Measurements from ENCODE around the gene RTTN.
"Not testable (repeated sequence)": the region's sequence is repeated elsewhere in the genome, so short reads cannot be mapped to it uniquely, and the experiment has no call there.

The RTTN gene, protein sequence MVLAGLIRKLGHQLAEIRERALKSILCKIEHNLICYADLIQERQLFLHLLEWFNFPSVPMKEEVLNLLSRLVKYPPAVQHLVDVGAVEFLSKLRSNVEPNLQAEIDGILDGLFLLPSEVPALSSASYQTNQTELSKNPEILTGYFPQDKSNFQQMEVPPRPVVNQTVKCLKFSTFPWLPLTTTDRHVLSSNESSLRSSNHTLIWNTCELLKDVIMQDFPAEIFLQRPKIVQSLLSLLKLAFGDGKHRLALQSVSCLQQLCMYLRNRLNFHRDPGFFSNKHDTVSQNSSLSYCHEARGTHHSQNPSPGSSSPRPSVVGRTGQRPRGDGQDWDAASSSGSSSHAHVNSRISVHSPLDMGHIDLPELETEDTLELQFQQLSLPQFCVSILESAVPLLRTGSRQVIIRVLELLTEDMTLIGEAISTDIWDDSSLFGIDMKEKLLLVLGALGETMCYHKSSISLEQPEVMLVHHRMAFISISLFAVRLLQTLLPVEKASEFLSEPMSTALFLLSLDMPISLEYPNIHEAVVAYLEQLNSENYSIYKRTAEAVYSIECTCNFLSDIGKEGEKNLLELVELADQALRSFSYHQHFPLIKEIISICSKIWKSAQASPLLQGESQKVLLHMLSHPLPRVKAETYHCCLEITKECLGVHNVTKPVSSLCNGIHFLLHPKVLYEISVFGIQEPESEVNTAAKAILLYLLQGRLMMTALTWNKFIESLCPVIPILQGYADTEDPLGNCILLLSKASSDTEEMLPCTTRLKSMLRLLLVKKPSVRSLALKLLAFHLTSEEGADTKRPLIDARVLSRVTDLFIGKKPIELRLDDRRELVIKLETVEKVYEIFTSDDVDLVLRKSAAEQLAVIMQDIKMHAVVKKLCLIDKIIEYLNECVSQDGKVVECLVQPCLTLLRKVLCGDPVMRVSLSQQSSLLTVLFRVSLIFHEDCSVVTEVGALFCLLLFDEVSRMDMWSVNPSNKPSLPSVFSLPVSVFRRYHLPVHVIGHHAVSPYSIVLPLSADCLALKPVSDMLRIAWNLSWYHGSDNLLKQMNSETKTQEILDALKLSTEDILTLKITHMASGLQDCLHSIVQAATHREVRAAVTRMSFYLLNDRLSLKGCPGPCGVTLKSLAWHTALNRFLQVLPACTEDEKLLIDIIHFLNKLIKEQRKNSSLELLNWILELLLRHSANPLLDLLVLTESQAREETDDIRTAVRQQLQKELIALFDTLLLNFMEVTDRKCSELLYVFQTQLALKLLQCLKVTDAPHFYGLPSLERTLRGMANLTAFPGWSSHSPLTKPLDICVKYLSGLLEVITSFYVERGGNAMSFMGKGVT (N-terminal part only)

DNA sequence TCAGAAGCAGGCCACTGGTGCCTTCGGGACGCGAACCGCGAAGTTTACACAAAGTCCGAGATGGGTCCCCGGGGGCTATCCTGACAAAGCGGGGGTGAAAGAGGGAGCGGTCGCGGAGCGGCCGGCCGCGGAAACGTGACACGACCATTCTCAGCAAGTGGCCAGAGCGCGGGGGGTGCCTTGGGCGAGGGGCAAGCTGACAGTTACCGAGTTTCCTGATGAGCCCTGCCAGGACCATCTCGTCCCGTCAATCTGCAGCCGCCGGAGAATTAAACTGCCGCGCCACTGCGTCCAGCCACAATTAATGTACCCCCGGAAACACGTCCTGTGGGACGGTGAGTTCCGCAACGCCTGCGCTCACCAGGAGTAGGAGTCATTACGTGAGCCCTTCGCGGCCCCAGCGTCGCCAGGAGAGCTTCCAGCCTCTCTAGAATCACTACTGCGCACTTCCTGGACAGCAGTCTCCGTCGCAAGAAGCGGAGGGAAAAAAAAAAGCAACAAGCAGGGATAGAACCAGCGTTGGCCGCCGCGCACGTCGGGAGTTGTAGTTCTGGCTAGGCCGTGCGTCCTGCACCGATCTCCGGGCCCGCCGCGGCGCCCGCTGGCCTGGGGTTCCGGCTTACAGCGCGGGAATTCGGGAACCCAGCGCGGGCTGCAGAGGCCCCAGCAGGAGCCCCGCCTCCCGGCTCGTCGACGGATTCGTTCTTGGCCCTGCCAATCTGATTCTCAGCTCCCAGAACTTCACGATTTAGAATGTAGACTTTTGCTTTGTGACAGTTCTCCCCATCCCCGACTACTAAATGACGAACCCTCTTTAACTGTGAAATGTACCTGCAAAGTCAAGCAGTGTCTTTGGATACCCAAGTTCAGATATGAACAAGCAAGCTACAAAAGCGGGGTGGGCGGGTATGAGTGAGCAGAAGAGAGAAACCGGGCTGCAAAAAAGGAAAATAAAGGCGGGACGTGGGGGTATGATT lies at the start of gene RTTN:
RTTN (minus strand) TSS at position 267 of the 977 bp plus-strand sequence; CDS start at position 238, 29 bp downstream.
- peak; percentile 91 for DNase-seq

DNA sequence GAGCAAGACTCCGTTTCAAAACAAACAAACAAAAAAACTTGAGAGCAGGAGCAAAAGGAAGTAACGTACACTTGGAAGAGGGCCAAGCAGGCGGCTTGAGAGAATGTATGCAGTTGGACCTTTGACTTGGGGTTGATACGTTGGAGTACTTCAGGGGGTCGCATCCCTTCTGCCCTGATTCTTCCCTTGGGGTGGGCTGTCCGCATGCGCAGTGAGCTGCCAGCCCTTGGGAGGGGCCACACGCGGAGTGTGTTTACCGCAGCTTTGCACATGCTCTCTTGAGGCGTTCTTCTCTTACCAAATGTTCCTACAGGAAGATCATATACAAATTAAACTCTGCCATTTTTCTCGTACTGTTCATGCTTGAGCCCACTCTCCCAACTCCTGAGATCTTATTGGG lies 45.3 kb upstream of the RTTN start:
- DNase-seq = no peak

DNA sequence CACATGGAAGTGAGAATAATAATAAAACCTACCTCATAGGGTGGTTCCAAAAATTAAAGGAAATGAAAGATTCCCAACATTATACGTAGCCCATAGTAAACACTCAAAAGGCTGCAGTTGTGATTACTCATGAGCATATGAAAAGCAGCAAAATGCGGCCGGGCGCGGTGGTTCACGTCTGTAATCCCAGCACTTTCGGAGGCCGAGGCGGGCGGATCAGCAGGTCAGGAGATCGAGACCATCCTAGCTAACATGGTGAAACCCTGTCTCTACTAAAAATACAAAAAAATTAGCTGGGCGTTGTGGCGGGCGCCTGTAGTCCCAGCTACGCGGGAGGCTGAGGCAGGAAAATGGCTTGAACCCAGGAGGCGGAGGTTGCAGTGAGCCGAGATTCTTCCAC lies 44.4 kb upstream of the RTTN start:
- DNase-seq = not testable (repeated sequence)

DNA sequence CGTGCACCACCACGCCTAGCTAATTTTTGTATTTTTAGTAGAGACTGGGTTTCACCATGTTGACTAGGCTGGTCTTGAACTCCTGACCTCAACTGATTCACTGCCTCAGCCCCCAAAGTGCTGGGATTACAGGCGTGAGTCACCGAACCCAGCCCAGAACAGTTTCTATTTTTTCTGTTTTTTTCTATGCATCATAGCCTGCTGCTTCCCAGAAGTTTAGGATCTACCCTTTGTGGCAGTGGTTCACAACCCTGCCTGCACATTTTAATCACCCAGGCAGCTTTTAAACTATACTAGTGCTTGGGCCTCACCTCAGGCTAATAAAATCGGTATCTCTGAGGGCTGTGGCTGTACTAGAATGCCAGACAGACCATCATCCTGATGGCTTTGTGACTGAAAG lies 43.6 kb upstream of the RTTN start:
- DNase-seq = no peak

DNA sequence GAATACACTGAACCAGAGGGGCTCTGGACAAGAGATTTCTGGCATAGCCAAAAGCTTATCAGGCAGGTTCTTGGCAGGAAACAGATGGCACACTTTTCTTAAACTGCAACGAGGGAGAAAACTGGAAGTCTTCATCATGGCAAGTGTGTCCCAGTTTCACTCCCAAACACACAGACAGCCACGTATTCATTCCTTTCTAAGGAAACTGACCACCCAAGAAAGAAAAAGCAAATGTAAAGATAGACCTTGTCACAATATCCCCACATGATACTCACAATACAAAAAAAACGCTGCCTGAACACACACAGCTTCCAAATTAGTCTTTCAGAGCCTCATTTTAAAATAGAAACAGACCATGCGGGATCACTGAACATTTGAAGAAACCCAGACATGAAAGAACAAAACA lies 40.6 kb upstream of the RTTN start:
- DNase-seq = no peak

DNA sequence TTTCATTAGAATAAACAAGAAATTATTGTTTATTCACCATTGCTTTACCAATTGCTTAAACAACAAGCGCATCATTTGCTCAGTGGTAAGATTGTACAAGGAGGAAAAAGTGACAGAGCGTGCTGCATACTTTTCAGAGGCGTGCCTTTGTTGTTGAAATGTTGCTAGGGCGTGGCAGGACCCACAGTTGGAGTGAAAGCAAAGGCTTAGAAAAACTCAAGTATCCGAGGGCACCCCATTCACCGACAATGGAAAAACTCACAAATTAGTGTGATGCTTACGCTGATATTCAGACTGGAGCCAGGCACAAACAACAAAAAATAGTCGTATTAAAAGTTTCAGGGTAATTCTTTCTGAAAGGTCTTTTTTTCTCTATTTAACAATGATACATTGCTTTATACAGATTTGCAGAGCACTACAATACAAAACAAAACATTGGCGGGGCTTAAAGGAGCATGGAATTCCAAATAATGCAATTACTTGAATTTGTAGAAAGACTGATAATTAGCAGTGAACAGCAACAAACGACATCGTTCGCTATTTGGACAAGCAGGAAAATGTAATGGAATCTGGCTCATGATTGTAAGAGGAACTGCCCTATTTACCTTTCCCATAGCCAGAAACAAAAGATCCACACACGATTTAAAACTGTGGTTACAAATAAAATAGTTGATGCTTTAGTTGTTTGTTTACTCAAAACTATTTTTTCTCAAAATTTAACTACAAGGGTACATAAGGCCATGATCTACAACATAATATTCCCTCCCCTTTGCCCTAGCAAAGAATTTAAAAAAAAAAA lies 37.8 kb upstream of the RTTN start:
- peak; percentile 21 for DNase-seq

DNA sequence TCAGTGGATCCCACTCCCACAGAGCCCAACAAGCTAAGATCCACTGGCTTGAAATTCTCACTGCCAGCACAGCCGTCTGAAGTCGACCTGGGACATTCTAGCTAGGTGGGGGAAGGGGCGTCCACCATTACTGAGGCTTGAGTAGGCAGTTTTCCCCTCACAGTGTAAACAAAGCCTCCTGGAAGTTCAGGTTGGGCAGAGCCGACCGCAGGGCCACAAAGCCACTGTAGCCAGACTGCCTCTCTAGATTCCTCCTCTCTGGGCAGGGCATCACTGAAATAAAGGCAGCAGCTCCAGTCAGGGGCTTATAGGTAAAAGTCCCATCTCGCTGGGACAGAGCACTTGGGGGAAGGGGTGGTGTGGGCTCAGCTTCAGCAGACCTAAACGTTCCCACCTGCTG lies 31.4 kb upstream of the RTTN start:
- not testable (repeated sequence) for DNase-seq

DNA sequence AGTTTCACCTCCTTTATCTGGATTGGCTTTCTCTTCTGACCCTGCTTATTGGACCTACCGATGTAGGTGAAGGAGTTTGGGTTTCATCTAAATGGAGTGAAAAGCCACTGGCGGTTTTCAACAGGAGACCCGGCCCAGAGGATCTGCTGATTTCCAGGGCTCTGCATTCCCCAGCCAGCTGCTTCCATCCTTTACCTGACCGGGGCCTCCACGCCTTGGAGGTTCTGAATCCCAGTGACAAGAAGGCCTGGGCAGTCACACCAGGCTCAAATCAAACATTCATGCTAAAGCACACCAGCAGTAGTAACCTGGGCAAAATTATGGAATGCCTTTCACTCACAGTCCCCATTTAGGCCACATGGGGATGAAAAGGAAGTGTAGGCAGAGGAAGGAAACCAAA lies 30.0 kb upstream of the RTTN start:
- no peak for DNase-seq

DNA sequence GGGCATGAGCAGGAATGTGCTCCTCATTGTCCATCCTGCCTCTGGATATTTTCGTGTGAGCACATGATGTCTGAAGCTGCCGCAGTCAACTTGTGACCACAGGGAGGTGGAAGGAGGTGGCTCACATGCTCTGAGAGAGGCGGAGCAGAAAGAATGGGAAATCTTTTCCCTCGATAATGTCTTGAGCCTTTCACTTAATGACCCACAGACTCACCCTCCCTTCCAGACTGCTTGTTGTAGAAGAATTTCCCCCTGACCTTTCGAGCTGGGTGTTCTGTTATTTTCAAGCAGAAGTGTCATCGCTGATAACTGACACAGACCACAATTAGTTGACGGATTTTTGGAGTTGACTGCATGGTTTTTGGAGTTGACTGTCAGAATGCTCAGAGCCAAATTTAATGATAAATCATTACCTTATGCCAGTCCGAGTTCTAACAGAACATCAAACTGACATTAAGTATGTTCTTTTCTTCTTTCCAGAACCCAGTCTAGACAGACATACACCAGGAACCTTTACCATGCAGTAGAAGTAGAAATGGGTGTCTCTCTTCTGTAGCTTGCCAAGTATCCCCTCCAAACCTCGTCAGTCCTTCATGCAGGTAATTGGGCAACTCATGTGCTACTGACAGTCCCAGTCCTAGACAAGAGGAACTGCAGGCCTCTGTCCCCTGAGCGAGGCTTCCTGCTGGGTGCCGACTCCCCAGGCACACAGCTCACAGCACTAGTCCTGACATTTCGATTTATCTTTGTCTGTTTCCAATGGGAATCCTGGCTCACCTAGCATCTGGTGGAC lies 29.4 kb upstream of the RTTN start:
- no peak for DNase-seq

DNA sequence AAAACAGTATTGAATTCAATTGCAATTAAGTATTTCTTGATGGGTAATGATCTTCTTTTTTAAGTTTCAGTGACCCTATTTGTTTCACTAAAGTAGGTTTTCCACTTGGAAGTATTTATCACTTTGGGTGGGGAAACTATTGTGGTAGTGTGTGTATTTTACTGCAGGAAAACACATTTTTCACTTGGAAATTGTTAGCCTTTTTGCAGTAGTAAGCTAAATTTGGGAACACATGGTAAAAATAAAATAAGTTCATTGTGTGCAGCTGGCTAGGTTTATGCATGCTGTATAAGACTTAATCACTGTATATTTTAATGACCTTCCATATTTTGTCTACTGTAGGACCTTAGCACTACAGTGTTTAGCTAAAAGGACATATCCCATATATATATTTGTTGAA lies 28.5 kb upstream of the RTTN start:
- no peak for DNase-seq

DNA sequence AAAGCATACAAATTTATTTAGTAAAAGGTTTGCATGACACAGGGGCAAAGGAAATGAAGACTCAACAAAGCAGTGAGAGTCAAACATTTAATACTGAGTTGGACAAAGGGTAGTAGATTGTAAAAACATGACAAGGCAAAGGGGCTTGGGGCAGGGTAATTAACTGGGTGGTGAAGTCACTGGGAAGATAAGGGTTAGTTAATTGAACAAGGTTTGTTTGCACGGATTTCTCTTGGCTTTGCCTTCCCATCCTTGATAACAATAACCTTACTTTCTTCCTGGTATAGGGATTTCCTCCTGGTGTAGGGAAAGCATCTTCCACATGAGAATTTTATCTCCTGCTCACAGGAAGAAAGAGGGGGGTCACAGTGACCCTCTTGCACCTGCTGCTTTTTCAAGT lies 26.8 kb upstream of the RTTN start:
- no peak for DNase-seq

DNA sequence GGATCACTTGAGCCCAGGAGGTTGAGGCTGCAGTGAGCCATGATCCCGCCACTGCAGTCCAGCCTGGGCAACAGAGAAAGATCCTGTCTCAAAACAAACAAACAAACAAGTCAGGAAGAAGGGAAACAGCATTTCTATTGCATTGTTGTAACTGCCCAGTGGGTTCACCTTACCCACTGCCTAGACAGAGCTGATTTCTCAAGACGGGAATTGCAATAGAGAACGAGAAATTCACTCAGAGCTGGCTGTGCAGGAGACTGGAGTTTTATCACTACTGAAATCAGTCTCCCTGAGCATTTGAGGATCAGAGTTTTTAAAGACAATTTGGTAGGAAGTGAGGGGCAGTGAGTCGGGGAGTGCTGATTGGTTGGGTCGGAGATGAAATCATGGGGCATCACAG lies 24.2 kb upstream of the RTTN start:
- DNase-seq = no peak

DNA sequence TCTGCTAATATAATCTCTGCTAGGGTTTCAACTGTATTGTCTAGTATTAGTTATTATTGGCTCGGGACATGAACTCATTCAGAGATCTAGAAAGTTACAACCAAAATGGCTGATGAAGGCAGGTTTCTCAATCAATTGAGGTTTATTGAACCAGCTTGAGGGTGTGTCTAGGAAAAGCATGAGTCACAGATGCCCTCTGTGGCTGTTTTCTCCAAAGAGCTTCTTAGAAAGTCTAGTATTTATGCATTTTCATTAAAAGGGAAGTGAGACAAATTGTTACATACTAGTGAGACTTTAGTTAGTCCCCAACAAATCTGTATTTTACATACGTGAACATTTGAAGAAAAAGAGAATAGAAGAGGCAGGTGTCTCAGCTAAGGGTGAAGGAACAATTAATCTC lies 23.0 kb upstream of the RTTN start:
- no peak for DNase-seq

DNA sequence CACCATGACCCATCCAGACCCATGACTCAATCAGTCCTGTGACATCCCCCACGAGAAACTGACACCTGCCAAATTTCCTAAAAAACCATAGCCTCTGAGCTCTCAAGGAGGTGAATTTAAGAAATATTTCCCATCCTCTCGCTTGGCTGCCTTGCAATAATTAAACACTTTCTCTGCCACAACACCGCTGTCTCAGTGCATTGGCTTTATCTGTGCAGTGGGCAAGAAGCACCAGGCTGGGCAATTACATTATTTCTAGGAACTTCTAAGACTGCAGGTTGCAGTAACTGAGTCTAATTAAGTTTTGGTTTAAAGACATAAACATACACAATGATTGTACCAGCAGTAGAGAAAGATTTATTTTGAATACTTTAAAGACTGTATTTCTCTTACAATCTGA lies 22.0 kb upstream of the RTTN start:
- DNase-seq = no peak

DNA sequence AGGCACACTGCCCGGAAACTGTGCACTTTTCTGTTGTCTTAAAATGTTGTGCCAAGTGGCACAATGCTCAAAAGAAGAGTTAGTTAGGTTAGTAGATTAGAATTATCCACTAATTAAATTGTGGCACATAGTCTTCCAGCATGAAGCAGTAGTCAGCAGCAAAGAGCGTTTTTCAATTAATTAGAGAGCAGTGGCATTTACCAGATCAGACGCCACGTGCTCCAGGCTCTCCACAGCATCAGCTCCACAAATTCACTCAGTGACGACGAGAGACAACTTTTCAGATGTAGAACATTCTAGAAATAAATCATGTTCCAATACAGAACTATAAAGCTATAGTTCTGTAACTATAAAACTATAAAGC lies 16.4 kb upstream of the RTTN start:
- DNase-seq = no peak

DNA sequence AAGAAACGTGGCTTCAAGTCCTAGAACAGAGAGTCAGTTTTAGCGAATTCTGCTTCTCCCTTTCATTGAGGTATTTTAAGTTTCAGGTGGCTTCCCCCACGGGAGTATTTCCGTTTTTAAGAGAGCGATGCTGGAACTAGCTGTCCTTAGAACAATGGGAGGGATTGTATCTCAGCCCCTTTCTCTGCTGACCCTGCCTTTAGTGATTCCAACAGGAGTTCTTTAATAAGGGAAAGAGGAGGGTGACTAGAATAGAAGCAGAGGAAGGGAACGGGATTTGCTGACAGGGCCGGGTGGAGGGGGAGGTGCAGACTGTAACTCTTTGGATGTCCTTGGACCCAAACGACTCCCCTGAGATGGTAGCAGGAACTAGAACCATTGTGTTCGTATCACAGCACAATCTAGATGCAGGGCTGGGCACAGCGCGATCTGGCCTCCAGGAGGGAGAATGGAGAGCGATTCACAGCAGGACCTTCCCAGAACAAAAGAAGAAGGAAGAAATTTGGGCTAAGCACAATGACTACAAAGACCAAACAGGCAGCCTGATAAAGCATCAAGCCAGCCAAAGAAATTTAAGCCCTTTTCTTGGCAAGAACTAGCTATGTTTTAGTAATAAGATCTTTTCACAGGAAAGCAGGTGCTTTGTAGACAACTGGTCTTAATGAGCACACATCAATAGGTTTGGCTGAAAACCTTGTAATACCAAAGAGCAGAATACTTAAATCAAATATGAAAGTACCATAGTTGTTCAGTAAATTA lies 15.8 kb upstream of the RTTN start:
- DNase-seq = no peak

DNA sequence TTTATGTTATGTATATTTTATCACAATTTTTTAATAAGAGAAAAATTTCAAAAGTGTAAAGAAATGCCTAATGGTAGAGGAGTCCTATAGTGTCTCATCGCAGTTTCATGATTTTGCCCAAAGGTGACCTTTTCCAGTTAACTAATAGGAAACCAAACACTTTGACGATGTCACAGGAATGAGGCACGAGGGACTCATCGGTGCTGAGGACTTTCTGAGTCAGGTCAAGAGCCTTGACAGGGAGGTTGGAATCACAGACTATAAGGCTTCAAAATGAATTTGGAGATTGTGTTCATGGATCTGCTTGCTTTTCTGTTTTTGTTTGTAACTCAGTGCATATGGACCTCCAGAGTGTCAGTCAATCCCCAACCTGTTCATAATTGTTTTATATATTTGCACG lies 15.1 kb upstream of the RTTN start:
- no peak for DNase-seq

DNA sequence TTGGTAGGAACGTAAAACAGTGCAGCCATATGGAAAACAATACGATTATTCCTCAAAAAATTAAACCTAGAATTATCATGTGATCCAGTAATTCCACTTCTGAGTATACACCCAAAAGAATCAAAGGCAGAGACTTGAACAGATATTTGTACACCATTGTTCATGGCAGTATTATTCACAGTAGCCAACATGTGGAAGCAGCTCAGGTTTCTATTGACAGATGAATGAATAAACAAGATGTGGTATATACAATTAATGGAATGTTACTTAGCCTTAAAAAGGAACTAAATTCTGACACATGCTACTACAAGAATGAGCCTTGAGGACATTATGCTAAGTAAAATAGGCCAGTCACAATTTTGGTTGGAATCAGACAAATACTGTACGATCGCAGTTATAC lies 14.2 kb upstream of the RTTN start:
- no peak for DNase-seq

DNA sequence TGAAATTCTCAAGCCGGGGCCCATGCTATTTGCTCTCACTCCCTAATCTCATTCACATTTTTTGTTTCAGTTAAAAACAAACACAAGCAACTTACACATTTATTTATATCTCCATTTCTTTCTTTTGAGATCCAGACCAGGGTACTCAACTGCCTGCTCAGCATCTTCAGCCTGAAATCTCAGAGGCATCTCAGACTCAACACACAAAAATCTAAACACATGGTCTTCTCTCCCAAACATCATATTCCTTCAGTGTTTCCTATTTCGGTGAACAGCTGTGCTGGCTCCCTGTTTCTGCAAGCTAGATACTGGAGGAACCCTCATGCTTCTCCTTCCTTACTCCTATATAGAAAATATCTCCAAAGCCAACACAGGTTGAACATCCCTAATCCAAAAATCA lies 11.3 kb upstream of the RTTN start:
- DNase-seq = no peak

DNA sequence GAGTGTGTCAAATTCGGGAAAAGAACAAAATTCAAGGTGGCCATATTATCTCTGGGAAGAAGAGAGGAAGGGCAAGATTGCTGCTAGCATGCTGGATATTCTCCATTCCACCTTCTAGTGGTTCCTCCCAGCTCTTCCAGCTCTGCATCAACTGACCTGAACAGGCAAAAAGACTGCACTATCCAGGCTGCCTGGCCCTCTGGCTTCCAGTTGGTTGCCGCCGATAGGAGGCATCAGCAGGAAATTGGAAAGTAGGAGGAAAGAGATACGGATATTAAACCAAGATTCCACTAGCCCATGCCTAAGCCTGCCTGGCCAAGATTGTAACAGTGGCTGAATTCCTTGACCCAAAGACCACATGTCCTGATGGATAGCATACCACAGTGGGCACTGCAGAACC lies 1.7 kb upstream of the RTTN start:
- DNase-seq = no peak
